Fibroblast of skin of scalp (primary cell): ENCODE measurements around the gene LRP4.
"Not testable (repeated sequence)": the region's sequence is repeated elsewhere in the genome, so short reads cannot be mapped to it uniquely, and the experiment has no call there.

Source experiments
- DNase-seq: peaks from one replicate; pipeline ENCODE4 v3.0.0-alpha.2; 2013

LRP4 gene

GRCh38 chr11:46927928-46928327, 9.6 kb upstream of the LRP4 start:
- DNase-seq, result not testable (repeated sequence)

GRCh38 chr11:46920755-46921154, 2.4 kb upstream of the LRP4 start:
- DNase-seq, result peak; percentile 99

- no peak for DNase-seq
Observed at GRCh38 chr11:46918788-46919513, 601 bp upstream of the LRP4 start.

GRCh38 chr11:46917762-46918082, 628 bp downstream of the LRP4 start:
- no peak for DNase-seq

- no peak for DNase-seq
Observed at GRCh38 chr11:46917109-46917761, 1.1 kb downstream of the LRP4 start.

- DNase-seq, result peak; percentile 84
Observed at GRCh38 chr11:46916286-46917108, 1.9 kb downstream of the LRP4 start.

GRCh38 chr11:46914910-46915309, 3.4 kb downstream of the LRP4 start:
- DNase-seq, result no peak

GRCh38 chr11:46914363-46914762, 4.0 kb downstream of the LRP4 start:
- peak; percentile 67 for DNase-seq

GRCh38 chr11:46913484-46913883, 4.9 kb downstream of the LRP4 start:
- DNase-seq, result no peak

GRCh38 chr11:46912526-46913150, 5.7 kb downstream of the LRP4 start:
- DNase-seq, result no peak

GRCh38 chr11:46907606-46908005, 10.7 kb downstream of the LRP4 start:
- DNase-seq, result no peak

GRCh38 chr11:46906609-46907041, 11.7 kb downstream of the LRP4 start:
- DNase-seq, result no peak

- DNase-seq, result no peak
Observed at GRCh38 chr11:46905806-46906205, 12.5 kb downstream of the LRP4 start.

GRCh38 chr11:46903846-46904245, 14.5 kb downstream of the LRP4 start:
- DNase-seq, result no peak

- DNase-seq, result no peak
Observed at GRCh38 chr11:46902694-46903093, 15.7 kb downstream of the LRP4 start.

- no peak for DNase-seq
Observed at GRCh38 chr11:46901156-46901555, 17.2 kb downstream of the LRP4 start.

GRCh38 chr11:46900091-46900746, 18.1 kb downstream of the LRP4 start:
- DNase-seq, result no peak

- DNase-seq, result no peak
Observed at GRCh38 chr11:46899501-46900025, 18.8 kb downstream of the LRP4 start.

GRCh38 chr11:46898396-46899095, 19.8 kb downstream of the LRP4 start:
- no peak for DNase-seq

GRCh38 chr11:46896719-46897406, 21.5 kb downstream of the LRP4 start:
- peak; percentile 61 for DNase-seq

- no peak for DNase-seq
Observed at GRCh38 chr11:46895821-46896220, 22.5 kb downstream of the LRP4 start.
